Hindlimb muscle (tissue), 1 donor: ENCODE data around the gene PTPN21. TPM values are rescaled to one million over a fixed set of nuclear protein-coding genes. Genes with fewer than 3 reads are reported as not detected.

Experiments
- DNase-seq: peaks from one replicate; pipeline ENCODE4 v3.0.0-alpha.2; 2013
- polyA plus RNA-seq: library from polyadenylated mRNA; unstranded; fragments of 120-200 nt; gene quantifications from one replicate; pipeline ENCODE4 v1.2.1, GENCODE V29; 2013; ENCODE audit not compliant: insufficient read length

The PTPN21 gene
- polyA plus RNA-seq, 1 donor = 66.5 TPM

GRCh38 chr14:88503754-88504406 is 50.9 kb downstream of the PTPN21 start:
- no peak for DNase-seq

DNA sequence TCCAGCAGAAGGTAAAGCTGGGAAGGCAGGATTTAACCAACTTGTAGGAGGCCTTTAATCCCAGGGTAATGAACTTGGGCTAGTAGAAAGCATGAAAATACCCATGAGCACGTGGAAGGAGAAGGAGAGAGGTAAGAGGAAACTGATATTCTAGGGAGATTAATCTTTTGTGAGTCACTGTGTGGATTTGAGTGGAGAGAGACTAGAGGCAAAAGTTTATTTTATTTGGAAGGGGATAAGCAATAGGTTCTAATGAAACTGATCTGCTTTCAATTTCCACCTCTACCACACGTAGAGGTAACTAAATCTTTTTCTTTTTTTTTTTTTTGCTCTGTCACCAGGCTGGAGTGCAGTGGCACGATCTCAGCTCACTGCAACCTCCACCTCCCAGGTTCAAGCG is 52.1 kb downstream of the PTPN21 start:
- no peak for DNase-seq

- DNase-seq = no peak
Measured at GRCh38 chr14:88500611-88501010, 54.2 kb downstream of the PTPN21 start.

DNA sequence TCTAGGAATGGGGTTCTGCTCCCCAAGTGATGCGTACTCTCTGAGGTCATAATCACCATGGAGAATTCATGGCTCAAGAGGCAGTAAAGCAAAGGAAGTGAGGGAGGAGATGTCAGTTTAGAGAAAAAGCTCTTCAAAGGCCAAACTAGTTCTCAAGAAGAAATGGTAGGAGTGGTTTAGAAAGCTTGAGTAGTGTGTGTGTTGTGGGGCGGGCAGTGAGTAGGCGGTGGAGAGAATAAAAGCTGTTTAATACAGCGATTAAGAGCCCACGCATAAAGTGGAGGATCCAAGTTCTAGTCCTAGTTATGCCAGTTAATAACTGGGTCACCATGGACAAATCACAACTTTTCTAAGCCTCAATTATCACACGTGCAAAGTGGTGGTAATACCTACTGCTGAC is 55.6 kb downstream of the PTPN21 start:
- no peak for DNase-seq

GRCh38 chr14:88496414-88496813 is 58.4 kb downstream of the PTPN21 start:
- no peak for DNase-seq

- DNase-seq = no peak
Measured at GRCh38 chr14:88493392-88494185, 61.2 kb downstream of the PTPN21 start.

DNA sequence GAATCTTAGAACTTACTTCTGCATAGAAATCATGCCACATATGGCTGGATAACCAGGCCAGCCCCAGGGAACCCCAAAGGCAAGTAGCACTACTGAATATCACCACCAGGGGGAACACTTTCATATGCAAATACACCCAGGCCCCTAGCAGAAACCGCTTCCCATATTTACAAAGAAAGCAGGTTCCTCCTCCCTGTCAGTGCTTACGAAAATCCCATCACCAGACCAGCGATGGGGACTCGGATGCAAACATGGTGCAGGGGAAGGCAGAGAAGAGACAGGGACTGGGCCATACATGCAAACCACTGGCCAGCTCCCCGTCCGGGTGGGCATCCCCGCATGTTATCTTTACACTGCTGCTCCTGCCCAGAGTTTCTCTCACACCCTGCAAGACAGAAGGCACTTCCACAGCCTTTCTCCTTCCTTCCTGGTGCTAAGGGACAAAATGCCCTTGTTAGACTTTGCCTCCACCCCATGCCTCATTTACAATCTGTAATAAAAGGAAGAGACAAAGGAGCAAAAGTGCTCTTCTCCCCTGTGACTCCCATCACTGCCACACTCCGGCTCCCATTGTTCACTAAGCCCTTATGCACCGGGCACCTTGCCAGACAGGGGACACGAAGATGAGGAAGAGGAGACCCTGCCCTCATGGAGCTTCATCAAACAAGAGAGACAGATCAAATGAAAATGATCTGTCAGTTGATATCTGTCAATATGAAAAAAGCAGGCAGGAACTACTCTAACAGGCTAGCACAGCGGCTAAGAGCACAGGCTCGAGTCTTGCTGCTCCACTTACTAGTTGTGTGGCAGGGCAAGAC is 62.3 kb downstream of the PTPN21 start:
- DNase-seq = peak; percentile 62

- no peak for DNase-seq
Measured at GRCh38 chr14:88490168-88490567, 64.6 kb downstream of the PTPN21 start.

DNA sequence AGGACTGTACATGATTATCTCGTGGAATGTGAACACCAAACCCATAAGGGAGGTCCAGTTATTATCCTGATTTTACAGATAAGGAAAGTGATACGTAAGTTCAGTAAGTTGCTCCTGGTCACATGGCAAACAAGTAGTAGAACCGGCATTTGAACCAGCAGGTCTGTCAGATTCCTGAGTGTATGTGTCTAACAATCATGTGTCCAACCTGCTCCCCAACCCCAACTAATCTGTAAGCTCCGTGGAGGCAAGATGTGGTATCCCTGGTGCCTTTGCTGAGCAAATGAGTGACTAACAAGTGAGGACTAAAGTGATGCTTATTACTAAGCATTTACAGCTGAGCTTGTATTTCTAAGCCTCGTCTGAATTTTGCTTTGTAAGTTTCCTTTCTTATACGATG is 65.9 kb downstream of the PTPN21 start:
- no peak for DNase-seq

DNA sequence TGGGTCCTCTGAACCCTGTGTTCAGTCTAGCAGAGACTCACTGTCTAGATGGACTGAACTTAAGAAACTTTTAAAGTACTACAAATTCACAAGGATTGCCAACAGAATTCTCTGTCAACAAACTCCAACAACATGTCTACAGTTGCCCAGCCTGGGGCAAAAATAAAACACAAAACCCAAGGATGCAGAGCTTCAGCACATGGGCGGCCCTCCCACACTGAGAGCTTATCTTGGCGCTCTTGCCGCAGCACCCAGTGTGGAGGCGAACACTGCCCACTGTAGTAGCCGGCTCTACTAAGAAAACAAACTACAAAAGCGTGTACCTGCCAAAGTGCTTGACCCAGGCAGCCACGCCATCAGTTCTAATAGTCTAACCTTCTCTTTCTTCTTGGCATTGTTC is 66.7 kb downstream of the PTPN21 start:
- no peak for DNase-seq

- no peak for DNase-seq
Measured at GRCh38 chr14:88482524-88482923, 72.3 kb downstream of the PTPN21 start.

DNA sequence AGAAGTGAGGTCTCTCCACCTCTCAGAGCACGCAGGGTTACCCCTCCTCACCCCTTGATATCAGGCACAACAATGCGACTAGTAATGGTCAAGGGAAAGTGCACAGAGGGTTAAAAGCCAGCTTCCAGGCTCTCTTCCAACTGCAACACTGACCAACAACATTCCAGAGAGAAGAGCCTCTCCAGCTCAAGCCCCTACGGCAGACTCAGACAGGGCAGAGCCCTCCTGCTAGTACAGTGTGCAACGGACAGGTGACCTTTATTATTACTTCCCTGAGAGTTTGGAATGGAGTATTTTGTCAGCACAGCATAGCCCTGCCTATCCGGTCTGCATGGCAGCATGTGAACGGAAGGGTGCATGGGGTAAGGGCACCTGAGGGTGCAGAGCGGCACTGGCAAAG is 73.0 kb downstream of the PTPN21 start:
- no peak for DNase-seq

DNA sequence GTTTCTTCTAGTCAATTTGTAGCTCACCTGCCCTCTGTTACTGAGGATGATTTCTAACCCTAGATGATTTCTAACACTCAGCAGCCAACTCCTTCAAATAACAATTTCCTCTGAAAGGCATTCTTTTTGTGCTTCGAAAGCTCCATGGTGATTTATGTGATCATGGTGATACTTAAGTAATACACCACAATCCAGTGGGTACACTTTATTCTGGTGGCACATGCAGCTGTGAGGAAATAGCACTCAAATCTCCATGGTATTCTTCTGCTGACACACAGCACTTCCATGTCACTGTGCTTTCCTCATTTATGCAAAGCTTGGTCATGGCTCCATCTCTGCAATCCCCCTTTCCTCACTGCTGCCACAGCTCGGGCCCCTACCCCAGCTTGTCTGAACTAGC is 73.7 kb downstream of the PTPN21 start:
- DNase-seq = no peak

GRCh38 chr14:88479574-88479987 is 75.2 kb downstream of the PTPN21 start:
- DNase-seq = no peak

GRCh38 chr14:88478931-88479330 is 75.9 kb downstream of the PTPN21 start:
- DNase-seq = no peak

- no peak for DNase-seq
Measured at GRCh38 chr14:88477513-88478250, 77.1 kb downstream of the PTPN21 start.

- DNase-seq = no peak
Measured at GRCh38 chr14:88476825-88477224, 78.0 kb downstream of the PTPN21 start.

GRCh38 chr14:88476214-88476774 is 78.5 kb downstream of the PTPN21 start:
- DNase-seq = no peak

DNA sequence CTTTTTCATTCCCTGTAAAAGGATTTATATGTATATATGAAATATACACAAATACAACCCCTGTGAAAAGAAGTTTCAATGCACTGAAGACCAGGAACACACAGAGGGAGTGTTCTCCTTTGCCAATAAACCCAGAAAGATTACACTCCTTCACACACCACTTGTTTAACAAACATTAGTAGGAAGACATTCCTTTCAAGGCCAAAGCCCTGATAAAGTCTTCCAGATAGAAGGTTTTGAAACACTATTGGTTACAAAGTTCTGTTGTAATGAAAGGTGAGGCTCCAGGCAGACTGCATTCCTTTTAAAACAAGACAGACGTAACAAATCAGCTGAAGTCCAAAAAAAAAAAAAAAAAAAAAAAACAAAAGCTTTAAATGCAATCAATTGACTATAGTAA is 81.0 kb downstream of the PTPN21 start:
- DNase-seq = no peak

GRCh38 chr14:88470542-88471440 is 84.0 kb downstream of the PTPN21 start:
- DNase-seq = no peak

GRCh38 chr14:88468406-88468805 is 86.4 kb downstream of the PTPN21 start:
- DNase-seq = no peak
